Stimulated activated CD4-positive, alpha-beta T cell treated with anti-CD3 and anti-CD28 coated beads, Interleukin-15, amount 100 ng/mL, for 24 hours (primary cell): ENCODE data around the gene TNFSF13B.
"Not testable (repeated sequence)": the region's sequence is repeated elsewhere in the genome, so short reads cannot be mapped to it uniquely, and the experiment has no call there.

Experiments
- DNase-seq: peaks from one replicate; pipeline ENCODE4 v3.0.0-alpha.2; 2020

Gene TNFSF13B

DNA sequence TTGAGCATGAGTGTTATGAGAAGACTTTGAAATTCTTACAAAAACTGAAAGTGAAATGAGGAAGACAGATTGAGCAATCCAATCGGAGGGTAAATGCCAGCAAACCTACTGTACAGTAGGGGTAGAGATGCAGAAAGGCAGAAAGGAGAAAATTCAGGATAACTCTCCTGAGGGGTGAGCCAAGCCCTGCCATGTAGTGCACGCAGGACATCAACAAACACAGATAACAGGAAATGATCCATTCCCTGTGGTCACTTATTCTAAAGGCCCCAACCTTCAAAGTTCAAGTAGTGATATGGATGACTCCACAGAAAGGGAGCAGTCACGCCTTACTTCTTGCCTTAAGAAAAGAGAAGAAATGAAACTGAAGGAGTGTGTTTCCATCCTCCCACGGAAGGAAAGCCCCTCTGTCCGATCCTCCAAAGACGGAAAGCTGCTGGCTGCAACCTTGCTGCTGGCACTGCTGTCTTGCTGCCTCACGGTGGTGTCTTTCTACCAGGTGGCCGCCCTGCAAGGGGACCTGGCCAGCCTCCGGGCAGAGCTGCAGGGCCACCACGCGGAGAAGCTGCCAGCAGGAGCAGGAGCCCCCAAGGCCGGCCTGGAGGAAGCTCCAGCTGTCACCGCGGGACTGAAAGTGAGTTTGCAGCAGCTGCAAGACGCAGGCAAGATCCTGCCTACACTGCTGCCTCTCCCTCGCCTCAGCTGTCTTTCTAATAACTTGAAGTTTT, at the start of gene TNFSF13B:
TSS of gene TNFSF13B (plus strand) at position 118 of the 728 bp plus-strand sequence. CDS start at position 296, 178 bp downstream.
- DNase-seq: peak; percentile 58

DNA sequence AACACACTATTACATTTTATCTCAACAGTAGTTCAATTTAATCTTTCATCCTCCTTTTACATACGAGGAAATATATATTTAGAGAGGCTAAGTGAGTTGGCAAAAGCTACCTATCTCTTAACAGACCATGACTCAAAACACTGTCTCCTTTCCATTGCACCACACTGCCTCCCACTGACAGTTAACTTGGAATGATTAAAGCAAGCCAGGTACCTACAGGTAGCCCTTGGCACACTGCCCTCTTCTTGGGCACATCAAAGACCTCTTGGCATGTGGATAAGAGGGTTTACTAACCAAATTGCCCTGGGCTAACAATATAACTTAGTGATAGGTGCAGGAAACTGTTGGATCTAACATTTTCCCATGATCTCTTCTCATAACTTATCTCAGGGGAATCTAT, 49.5 kb upstream of the TNFSF13B start:
- no peak for DNase-seq

- DNase-seq: no peak
Observed at GRCh38 chr13:108223687-108224503, 45.6 kb upstream of the TNFSF13B start.

DNA sequence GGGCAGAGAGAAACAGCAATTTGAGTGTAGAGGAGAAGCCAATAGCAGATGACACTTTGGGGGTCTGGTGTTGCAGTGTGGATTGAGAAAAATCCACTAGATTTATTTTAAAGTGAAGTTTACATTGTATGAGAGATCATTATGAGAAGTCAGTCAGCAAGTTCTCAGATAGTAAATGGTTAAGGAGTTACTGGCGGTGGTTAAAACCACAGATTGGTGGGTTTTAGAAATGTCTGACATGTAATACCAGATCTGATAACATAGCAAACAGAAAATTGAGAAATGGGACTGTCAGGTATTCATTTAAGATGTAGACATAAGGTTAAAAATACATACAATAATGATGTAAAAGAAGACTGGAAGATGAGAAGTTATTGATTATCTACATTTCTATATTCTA, 44.1 kb upstream of the TNFSF13B start:
- DNase-seq: no peak

DNA sequence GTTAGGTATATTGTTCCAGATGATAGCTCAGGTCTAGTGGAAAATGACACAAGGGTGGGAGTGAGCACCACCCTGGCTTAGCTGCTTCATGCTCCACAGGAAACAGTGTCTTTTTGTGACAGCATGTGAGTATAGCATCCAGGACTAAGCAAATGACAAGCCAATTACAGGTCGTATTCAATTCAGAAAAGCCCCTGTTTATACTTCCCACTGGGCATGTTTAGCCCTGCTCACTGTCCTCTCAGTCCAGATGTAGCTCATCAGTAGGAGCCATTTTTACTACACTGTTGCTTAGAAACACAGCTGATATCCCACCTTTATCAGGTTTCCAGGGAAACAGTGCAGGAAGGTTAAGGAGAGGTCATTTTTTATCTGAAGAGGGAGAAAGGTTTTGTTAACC, 43.3 kb upstream of the TNFSF13B start:
- no peak for DNase-seq

GRCh38 chr13:108227651-108228272, 41.8 kb upstream of the TNFSF13B start:
- no peak for DNase-seq

DNA sequence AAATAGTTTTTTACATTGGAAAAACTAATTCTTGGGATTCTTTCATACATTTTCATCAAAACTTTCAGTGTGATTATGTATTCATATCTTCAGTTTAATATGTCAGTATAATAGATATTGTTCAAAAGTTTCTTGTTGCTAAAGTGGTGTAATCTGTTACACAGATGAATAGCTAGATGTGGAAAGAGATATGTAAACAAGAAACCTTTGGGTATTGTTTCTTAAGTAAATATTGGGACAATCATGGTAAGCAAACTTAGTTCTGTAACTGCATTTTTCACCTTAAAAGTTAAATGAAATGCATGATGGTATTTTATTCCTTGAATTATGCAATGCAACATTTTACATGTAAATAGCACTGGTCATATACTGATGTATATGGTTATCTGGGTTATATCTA, 39.1 kb upstream of the TNFSF13B start:
- DNase-seq: no peak

GRCh38 chr13:108249150-108249549, 20.4 kb upstream of the TNFSF13B start:
- no peak for DNase-seq

- no peak for DNase-seq
Observed at GRCh38 chr13:108257248-108257647, 12.3 kb upstream of the TNFSF13B start.

- DNase-seq: no peak
Observed at GRCh38 chr13:108263621-108264355, 5.7 kb upstream of the TNFSF13B start.

GRCh38 chr13:108266321-108266990, 3.1 kb upstream of the TNFSF13B start:
- no peak for DNase-seq

GRCh38 chr13:108267347-108267746, 2.2 kb upstream of the TNFSF13B start:
- no peak for DNase-seq

DNA sequence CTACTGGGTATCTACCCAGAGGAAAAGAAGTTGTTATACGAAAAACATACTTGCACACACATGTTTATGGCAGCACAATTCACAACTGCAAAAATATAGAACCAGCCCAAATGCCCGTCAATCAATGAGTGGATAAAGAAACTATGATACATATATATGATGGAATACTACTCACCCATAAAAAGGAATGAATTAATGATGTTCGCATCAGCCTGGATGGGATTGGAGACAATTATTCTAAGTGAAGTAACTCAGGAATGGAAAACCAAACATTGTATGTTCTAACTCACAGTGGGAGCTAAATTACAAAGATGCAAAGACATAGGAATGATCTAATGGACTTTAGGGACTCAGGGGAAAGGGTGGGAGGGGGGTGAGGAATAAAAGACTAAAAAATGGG, 1.7 kb upstream of the TNFSF13B start:
- DNase-seq: not testable (repeated sequence)

DNA sequence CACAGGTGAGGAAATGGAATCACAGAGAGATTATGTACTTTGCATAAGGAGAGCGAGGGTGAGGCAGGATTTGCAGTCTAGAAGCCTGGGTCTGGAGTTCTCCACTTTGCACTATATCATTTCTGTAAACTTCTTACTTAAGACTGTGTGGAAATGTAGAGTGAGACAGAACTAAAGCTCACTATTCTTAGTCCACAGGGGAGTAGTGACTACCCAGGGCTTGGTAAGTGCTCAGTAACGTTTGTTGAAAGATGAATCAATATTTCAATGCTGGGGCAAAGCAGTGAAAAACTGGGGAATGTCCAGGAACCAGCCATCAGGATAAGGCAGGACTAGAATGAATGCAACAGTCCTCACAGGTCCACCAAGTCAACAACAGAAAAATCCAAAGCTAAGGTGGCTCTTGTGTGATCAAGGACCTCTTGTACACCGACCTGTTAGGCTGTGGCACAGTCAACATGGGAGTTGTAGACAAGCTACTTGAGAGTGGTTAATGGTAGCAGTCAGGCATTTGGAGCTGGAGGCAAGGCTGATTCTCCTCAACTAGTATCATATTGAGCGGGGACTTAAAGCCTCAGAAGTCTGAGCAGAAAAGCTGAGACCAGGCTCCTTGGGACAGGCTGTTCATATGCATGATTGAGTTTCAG, 929 bp upstream of the TNFSF13B start:
- peak; percentile 1 for DNase-seq

- peak; percentile 2 for DNase-seq
Observed at GRCh38 chr13:108270442-108270841, 924 bp downstream of the TNFSF13B start.

GRCh38 chr13:108272333-108272732, 2.8 kb downstream of the TNFSF13B start:
- DNase-seq: no peak

GRCh38 chr13:108273429-108274118, 4.1 kb downstream of the TNFSF13B start:
- DNase-seq: no peak

GRCh38 chr13:108274718-108275117, 5.2 kb downstream of the TNFSF13B start:
- no peak for DNase-seq

- DNase-seq: no peak
Observed at GRCh38 chr13:108276060-108276459, 6.5 kb downstream of the TNFSF13B start.

- DNase-seq: no peak
Observed at GRCh38 chr13:108278466-108278865, 8.9 kb downstream of the TNFSF13B start.

GRCh38 chr13:108281901-108282300, 12.4 kb downstream of the TNFSF13B start:
- DNase-seq: no peak
